Measurements from ENCODE around the gene C16orf54. TPM values are rescaled to one million over a fixed set of nuclear protein-coding genes. Genes with fewer than 3 reads are reported as not detected.
A peak's percentile ranks its signal among the peaks of the same experiment; 100 is the strongest.

Gene C16orf54
- total and polyA plus RNA-seq, 9 of the 15 experiments (the other 6 are each of a cell fraction or from before 2014, with no cell fraction given) = 0.09 TPM; not detected in 8

DNA sequence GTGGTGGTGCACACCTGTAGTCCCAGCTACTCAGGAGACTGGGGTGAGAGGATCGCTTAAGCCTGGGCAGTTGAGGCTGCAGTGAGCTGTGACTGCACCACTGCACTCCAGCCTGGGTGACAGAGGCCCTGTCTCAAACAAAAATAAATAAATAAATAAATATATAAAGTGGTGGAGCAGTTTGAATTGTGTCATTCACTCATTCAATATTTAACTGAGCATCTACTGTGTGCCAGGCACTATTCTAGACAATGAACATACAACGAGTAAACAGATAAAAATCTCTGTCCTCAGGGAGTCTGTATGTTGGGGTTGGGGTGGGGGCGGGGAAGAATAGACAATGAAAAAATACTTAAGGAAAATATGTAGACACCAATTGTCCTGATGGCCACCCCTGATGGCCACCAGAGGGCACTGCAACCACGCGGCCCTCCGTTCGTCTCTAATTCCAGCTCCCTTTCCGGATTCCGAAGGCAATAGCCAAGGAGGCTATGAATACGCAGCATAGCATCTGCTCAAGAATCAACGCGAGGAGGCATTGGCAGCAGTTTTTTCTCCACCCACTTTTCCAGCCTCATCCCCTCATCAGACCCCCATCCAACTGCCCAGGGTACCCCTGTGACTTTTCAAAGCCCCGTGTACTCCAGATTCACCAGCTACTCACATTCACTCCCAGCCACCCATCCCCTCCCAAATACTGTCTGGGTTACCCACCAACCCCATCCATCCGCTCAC is 45.4 kb downstream of the C16orf54 start (continued):
- TF ChIP-seq RHOXF2B (CRISPR knock-in tag; conservative IDR thresholded peaks at IDR 0.05) (no peak), RBM39 (optimal IDR thresholded peaks at IDR 0.05; ENCODE audit: low read depth, low read length) (no peak), ZNF551 (CRISPR knock-in tag; IDR thresholded peaks at IDR 0.05) (no peak), SLC30A9 (CRISPR knock-in tag; IDR thresholded peaks at IDR 0.05) (no peak), KDM1A (IDR thresholded peaks at IDR 0.05) (no peak), TEAD4 (IDR thresholded peaks at IDR 0.05; ENCODE audit: low read length) (peak; percentile 32; the same call in 1 of the 2 replicates), TEAD4 (CRISPR knock-in tag; IDR thresholded peaks at IDR 0.05; ENCODE audit: borderline replicate concordance) (no peak), ZBTB7A (IDR thresholded peaks at IDR 0.05; ENCODE audit: borderline replicate concordance, control insufficient read depth, low read depth, low read length) (no peak), ZNF263 (CRISPR knock-in tag; IDR thresholded peaks at IDR 0.05; ENCODE audit: borderline replicate concordance) (no peak), NBN (IDR thresholded peaks at IDR 0.05; ENCODE audit: low read depth) (no peak), PML (IDR thresholded peaks at IDR 0.05; ENCODE audit: low read length) (no peak), LEF1 (IDR thresholded peaks at IDR 0.05) (no peak), NFYB (IDR thresholded peaks at IDR 0.05; ENCODE audit: extremely low read depth, insufficient read length) (no peak), MITF (IDR thresholded peaks at IDR 0.05) (no peak), MAZ (CRISPR knock-in tag; conservative IDR thresholded peaks at IDR 0.05 in 1 of 2, IDR thresholded peaks at IDR 0.05 in 1 of 2) (peak in 1 of 2 experiments; percentile 60; a peak in 2 of 4 replicates)
- TF ChIP-seq, protein P1, sequence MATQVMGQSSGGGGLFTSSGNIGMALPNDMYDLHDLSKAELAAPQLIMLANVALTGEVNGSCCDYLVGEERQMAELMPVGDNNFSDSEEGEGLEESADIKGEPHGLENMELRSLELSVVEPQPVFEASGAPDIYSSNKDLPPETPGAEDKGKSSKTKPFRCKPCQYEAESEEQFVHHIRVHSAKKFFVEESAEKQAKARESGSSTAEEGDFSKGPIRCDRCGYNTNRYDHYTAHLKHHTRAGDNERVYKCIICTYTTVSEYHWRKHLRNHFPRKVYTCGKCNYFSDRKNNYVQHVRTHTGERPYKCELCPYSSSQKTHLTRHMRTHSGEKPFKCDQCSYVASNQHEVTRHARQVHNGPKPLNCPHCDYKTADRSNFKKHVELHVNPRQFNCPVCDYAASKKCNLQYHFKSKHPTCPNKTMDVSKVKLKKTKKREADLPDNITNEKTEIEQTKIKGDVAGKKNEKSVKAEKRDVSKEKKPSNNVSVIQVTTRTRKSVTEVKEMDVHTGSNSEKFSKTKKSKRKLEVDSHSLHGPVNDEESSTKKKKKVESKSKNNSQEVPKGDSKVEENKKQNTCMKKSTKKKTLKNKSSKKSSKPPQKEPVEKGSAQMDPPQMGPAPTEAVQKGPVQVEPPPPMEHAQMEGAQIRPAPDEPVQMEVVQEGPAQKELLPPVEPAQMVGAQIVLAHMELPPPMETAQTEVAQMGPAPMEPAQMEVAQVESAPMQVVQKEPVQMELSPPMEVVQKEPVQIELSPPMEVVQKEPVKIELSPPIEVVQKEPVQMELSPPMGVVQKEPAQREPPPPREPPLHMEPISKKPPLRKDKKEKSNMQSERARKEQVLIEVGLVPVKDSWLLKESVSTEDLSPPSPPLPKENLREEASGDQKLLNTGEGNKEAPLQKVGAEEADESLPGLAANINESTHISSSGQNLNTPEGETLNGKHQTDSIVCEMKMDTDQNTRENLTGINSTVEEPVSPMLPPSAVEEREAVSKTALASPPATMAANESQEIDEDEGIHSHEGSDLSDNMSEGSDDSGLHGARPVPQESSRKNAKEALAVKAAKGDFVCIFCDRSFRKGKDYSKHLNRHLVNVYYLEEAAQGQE (IDR thresholded peaks at IDR 0.05; ENCODE audit: borderline replicate concordance) = peak; percentile 84
- TF ChIP-seq, protein P1 (CRISPR knock-in tag; IDR thresholded peaks at IDR 0.05; ENCODE audit: low read depth) = no peak
